GM21786 (cell line): ENCODE results near the gene PRDM5.

Source experiments
- ATAC-seq: cut with Tn5 transposase; IDR thresholded peaks from one replicate; pipeline ENCODE4 v1.9.1; 2021; ENCODE audit not compliant: unreplicated experiment

Gene PRDM5

DNA sequence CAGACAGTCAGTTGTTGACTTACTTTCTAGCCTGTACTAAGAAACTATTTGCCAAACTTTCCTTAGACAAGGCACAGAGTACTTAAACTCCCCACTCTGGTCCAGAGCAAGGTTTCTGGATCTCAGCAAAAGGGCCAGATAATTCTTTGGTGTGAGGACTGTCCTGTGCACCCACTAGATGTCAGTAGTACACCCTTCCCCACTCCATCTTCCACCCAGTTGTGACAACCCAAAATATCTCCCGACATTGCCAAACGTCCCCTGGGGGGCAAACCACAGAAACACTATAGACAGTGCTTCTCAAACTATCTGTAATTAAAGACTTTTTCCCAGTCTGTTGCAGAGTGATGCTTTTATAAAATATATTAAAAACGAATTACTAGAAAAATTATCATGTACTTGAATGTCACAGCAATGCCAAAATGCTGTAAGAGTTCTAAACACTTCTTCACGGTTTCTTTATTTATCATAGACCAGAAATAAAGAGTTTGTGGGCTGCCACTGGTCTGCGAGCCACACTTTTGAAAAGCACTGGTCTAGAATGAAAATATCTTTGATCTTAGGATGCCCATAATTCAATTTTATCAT is 203.5 kb downstream of the PRDM5 start:
- ATAC-seq: peak; percentile 70

- no peak for ATAC-seq
Observed at GRCh38 chr4:120716346-120716745, 206.2 kb downstream of the PRDM5 start.

- ATAC-seq: no peak
Observed at GRCh38 chr4:120714417-120715010, 208.0 kb downstream of the PRDM5 start.

DNA sequence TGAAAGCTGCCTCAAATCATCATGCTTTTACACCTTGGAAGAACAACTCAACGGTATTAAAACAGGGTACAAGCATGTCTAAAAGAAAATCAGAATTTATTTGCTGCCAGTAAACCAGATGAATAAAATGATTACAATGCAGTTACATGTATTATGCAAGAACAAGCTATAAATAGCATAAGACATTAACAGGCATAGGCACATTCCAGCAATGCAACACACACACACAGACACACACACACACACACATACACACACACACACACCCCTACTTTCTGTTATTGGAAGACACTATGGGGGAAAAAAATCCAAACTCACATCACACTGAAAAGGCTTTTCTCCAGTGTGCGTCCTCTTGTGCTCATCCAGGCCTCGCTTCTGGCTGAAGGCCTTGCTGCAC is 212.5 kb downstream of the PRDM5 start:
- ATAC-seq: no peak

DNA sequence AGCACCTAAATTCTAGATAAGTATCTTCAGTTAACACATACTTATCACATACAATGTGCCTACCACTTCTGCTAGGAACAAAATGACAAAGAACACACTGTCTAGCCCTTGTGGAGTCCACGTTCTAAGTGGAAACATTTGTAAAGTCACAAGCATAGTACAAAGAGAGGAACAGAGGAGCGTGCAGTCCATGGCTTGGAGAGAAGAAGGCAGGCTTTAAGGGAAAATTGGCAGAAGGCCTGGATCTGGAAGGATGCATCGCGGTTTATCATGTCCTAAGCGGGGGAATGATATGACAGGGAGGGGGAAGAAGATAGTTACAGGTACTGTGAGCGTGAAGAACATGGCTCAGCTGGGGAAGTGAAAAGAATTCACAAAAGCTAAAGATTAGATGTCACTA is 218.0 kb downstream of the PRDM5 start:
- ATAC-seq: no peak

GRCh38 chr4:120703908-120704307 is 218.6 kb downstream of the PRDM5 start:
- ATAC-seq: no peak

DNA sequence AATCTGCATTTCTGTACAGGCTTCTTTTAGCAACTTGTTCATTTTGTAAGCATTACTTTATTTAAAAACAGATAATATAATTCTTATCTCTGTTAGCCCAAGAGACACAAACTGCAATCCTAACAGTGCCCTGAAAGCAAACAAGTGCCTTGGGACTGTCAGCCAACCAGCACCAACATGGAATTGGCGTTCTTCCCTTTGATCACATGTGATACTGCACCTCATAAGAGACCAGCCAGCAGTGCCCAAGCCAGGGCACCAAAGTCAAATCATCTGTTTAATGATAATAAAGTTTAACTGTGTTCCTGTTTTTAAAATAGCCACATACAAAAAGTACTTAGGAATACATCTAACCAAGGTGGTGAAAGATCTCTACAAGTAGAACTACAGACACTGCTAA is 223.2 kb downstream of the PRDM5 start:
- ATAC-seq: no peak

- ATAC-seq: no peak
Observed at GRCh38 chr4:120694973-120695372, 227.6 kb downstream of the PRDM5 start.

DNA sequence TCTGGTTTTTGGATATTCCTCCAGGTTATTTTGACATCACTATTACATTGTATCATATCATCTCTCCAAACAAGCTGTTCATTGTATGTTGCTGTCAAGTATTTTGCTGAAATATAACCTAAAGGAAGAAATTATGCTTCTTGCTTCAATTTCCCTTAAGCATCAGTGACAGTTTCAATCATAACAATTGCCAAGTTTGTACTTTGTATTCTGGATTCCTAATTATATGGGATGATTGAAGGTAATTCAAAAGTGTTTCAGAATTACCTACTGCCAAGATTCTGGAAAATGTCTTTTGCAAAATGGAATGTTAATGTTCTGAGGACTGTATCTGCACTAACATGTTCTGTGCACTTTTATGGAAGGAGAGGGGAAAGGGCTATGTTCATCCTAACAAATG is 228.7 kb downstream of the PRDM5 start:
- ATAC-seq: no peak

DNA sequence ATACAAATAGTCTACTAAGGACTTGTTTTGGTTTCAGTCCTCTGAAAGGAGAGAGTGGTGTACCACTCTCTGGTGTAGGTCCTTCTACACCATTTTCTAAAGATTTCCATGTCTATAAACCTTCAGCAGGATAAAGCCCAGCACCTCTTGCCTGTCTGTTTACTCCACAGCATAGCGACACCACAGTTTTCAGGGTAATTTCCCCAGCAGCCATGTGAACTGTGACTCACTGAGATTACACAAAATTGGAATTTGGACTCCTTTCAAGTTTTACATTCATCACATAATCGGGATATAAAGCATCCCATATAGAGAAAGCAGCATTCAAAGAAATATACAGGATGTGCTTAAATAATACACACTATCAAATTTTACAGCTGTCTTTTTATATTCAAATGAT is 229.6 kb downstream of the PRDM5 start:
- no peak for ATAC-seq

GRCh38 chr4:120691536-120691935 is 231.0 kb downstream of the PRDM5 start:
- no peak for ATAC-seq

GRCh38 chr4:120691106-120691505 is 231.4 kb downstream of the PRDM5 start:
- ATAC-seq: no peak

DNA sequence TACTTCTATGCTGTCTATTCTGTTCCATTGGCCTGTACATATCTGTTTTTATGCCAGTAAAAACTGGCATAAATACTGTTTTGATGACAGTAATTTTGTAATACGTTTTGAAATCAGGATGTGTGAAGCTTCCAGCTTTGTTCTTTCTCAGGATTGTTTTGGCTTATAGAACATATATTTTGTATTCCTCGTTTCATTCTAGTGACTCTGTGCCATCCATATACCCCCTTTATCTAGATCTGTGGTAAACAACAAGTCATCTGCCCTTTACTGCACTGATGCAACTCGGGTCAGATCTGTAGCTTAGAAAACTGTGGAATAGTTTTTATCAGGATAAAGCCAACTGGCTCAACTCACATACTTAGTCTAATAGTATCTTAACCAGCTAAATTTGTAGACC is 233.7 kb downstream of the PRDM5 start:
- ATAC-seq: no peak

GRCh38 chr4:120685756-120686278 is 236.7 kb downstream of the PRDM5 start:
- ATAC-seq: no peak

DNA sequence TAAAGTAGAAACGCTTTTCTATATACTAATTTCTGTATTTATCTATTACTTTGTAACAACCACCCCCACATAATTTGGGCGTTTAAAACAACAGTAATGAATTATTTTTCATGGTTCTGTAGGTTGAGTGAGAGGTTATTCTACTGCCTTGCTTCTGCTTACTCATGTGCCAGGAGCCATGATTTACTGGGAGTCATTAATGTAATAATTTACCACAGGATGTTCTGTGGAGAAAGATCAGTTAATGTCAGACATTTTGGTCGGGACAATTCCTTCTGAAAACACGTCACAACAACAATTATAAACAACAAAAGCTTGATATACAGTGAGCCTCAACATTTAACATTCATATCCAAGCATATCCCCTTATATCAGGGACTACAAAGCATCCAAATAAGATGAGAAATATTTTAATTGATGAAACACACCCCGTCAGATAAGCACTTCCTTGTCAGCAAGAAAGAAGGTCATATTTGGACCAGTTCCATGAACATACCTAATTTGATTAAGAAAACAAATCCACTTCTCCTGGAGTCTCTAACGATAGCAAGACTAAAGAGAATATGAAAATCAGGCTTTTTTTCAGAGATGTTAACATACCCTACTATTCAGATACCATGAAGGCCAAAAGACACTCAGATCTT is 238.5 kb downstream of the PRDM5 start:
- ATAC-seq: no peak

- ATAC-seq: no peak
Observed at GRCh38 chr4:120682981-120683380, 239.5 kb downstream of the PRDM5 start.

DNA sequence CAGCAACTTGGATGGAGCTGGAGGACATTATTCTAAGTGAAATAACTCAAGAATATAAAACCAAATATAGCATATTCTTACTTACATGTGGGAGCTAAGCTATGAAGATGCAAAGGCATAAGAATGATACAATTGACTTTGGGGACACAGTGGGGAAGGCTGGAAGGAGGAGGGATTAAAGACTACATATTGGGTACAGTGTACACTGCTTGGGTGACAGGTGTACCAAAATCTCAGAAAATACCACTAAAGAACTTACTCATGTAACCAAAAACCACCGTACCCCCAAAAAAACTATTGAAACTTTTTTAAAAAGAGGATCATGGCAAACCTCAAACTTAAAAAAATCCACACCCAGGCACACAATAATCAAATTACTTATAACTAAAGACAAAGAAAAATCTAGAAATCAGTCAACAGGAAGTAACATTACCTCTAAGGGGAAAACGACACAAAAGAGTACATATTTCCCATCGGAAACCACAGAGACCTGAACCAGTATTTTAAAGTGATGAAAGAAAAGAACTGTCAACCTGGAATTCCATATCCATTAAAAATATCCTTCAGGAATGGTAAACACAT is 241.8 kb downstream of the PRDM5 start:
- no peak for ATAC-seq

DNA sequence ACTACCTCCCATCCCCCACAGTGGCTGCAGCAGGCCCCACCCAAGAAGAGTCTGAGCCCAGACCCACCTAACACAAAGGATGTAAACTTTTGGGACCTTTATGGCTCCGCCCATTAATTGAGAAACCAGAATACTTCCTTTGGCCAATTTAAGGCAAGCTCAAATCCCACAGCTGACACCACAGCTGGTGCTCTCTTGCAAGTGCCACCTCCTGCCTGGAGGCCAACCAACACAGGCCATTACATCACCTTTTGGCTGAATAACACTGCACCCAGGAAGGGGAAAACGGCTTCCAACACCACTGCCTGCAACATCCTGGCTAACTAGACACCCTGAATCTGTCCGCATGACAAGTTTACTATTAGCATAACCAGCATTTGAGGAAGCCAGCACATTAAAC is 248.8 kb downstream of the PRDM5 start:
- no peak for ATAC-seq

GRCh38 chr4:120672558-120673147 is 249.9 kb downstream of the PRDM5 start:
- ATAC-seq: no peak

DNA sequence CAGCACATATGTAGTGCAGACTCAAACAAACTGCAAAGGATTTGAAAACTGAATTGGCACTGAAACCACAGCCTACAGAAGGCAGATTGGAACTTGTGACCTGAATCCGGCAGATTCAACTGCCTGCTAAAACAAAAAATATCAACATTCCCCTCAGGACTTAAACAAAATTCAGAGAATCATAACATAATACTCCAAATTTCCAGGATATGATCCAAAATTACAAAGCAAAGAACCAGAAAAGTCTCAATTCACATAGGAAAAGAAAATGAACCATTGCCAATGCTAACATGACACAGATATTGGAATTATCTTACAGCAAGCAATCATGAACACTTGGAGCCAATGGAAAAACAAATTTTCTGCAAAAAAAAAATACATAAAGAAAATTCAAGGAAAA is 250.4 kb downstream of the PRDM5 start:
- no peak for ATAC-seq

DNA sequence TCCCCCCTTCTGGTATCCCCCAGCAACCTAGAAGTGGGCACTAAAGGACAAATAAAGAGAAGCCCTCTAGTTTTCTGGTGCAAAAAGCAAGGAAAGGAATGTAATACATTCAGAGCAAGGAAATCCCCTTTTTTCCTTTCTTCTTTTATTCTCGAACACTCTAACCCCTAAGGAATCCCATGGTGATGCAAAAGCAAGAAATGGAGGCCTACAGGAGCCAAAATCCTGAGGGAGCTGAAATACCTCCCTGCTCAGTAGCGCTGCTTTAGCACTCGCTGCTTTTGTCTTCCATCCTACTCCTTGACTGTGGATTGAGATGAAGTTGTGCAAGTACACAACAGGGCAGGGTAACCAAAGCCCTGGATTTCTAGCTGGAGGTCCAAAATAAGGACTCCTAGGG is 251.0 kb downstream of the PRDM5 start:
- no peak for ATAC-seq

- ATAC-seq: no peak
Observed at GRCh38 chr4:120667102-120667501, 255.4 kb downstream of the PRDM5 start.
